Stimulated activated CD4-positive, alpha-beta T cell treated with anti-CD3 and anti-CD28 coated beads, TNF-alpha, amount 100 ng/mL, for 48 hours (primary cell): Measurements from ENCODE around the gene TIGD7.
"Not testable (repeated sequence)": the region's sequence is repeated elsewhere in the genome, so short reads cannot be mapped to it uniquely, and the experiment has no call there.

Experiments
- DNase-seq, 3 donors: peaks; one replicate each; pipeline ENCODE4 v3.0.0-alpha.2; 2020; ENCODE audit warnings: low read depth in 3 of 3

TIGD7 gene

DNA sequence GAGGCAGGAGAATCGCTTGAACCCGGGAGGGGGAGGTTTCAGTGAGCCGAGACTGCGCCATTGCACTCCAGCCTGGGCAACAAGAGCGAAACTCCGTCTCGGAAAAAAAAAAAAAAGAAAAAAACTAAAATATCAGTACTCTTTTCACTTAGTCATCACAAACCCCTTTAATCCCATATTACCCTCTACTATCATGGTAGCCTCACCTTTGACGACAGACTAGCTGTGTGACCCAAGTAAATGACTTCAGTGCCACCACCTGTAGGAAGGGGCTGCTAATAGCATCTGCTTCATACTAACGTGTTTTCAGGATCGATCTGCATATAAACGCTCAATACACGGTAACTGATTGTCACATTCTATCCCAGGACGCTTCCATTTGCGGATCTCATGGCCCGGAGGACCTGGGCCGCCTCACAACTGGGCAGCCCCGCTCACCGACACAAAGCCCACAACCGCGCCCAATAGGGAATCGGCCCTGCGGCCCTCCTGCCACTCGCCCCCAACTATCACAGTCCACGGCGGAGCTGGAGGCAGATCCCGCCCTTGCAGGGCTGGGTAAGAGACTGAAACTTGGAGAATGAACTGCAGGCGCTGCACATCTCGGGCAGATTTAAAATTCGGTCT is 23.0 kb downstream of the TIGD7 start:
- DNase-seq, result no peak

- DNase-seq, result no peak
These were observed 23.9 kb downstream of the TIGD7 start for GRCh38 chr16:3281222-3281820.

DNA sequence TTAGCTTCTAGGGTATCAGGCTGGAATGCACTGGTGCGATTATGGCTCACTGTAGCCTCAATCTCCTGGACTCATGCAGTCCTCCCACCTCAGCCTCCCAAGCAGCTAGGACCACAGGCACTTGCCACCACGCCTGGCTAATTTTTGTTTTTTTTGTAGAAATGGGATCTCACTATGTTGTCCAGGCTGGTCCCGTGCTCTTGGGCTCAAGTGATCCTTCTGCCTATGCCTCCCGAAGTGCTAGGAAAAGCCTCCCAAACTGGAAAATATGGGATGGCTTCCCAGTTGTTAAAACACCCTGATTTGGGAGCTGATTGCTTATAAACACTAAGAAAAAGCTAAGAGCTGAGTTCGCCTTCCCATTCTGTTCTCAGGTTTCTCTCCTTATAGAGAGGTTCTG is 28.6 kb downstream of the TIGD7 start:
- DNase-seq, result no peak

- DNase-seq, result no peak
These were observed 30.3 kb downstream of the TIGD7 start for GRCh38 chr16:3274947-3275346.

GRCh38 chr16:3274490-3274889 is 30.7 kb downstream of the TIGD7 start:
- DNase-seq, result no peak

GRCh38 chr16:3271281-3271680 is 33.9 kb downstream of the TIGD7 start:
- not testable (repeated sequence) for DNase-seq

DNA sequence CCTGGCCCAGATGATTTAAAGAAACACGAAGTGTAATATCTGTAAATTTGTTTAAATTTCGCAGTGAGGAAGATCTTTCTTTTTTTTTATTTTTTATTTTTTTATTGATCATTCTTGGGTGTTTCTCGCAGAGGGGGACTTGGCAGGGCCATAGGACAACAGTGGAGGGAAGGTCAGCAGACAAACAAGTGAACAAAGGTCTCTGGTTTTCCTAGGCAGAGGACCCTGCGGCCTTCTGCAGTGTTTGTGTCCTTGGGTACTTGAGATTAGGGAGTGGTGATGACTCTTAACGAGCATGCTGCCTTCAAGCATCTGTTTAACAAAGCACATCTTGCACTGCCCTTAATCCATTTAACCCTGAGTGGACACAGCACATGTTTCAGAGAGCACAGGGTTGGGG is 34.5 kb downstream of the TIGD7 start:
- DNase-seq, result not testable (repeated sequence)

DNA sequence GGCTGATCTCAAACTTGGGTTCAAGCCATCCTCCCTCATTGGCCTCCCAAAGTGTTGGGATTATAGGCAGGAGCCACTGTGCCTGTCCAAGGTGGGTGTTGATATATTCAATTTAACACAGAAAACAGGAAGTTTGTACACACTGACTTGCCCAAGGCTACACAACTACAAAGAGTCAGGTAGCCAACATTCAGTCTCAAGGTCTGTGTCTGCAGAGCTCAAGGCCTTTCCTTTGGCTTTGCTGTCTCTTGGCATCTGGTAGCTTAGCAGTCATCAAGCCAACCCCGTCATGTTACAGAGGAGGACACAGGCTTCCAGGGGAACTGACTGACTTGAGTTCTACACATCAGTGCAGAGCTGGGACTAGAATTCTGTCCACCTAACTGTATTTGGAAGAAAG is 36.9 kb downstream of the TIGD7 start:
- no peak for DNase-seq

DNA sequence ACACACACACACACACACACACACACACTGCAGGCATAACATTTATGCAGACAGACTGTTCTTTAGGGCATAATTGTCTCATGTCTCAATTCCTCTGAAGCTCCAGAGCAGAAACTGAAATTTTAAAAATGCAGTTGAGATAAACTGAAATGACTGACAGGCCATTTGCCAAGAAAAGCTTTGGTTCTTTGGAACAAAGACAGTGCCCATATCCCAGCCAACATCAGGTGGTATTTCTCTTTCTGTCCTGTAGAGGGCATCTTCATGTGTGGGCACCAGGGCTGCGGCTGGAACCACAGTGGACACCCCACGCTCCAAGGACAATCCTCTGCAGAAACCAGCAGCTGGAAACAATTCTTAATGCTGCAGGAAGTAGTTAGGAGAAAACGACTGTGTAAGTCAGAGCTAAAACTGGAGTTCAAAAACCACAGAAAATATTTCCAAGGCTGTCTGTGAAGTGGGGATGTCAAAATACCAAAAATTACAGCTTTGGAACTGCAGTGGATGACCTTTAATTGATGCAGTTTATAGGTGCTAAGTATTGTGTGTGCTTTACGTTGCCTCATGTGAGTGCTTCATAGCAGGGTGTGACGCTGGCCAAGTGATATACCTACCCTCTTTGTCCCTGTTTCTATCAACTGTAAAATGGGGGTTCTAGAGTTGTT is 38.2 kb downstream of the TIGD7 start:
- no peak for DNase-seq

DNA sequence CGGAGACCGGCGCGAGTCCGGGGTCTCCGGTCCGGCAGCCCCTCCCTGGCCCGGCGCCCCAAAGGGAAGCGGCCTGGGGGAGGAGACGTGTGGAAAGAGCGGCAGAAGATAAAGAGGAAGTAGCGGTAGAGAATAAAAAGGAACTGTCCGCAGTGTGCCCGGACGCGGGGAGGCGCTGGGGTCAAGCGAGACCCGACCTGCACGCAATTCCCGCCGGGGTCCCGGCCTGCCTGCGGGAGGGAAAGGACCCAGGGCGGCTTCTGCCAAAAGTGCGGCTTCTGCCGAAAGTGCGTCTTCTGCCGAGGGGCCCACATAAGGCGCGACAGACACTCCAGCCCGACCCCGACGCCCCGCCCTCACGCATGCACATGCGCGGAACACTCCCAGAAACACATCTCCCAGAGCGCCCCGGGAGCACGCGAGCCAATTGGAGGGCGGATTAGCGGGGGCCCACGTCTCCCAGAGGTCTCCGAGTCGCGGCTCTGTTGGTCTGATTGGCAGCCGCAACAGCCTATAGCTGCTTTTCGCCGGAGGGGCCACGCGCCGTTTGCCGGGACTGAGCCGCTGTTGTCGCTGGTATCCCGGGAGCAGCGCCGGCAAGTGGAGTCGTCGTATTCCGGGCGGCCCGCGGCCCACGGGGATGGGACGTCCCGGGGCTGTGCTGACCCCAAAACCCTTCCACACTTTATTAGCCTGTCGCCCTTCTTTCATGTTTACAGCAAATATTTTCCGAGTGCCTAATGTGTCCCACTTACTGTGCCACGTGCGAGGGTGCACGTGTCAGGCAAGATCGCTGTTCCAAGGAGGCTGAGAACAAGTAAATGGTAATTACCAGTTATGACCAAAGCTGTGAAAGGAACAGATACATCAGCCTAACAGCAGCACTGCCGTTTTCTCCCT is 40.8 kb downstream of the TIGD7 start:
- DNase-seq, result peak; percentile 94 to 98 (median 97)

- DNase-seq, result no peak
These were observed 42.7 kb downstream of the TIGD7 start for GRCh38 chr16:3262517-3262916.

GRCh38 chr16:3259836-3260235 is 45.4 kb downstream of the TIGD7 start:
- DNase-seq, result no peak

- DNase-seq, result no peak
These were observed 48.3 kb downstream of the TIGD7 start for GRCh38 chr16:3256866-3257465.

- no peak for DNase-seq
These were observed 48.9 kb downstream of the TIGD7 start, which contains the start of gene MEFV for GRCh38 chr16:3256146-3256865. TSS of gene MEFV (minus strand) at chr16:3256633. CDS start at chr16:3256587, 46 bp downstream.

DNA sequence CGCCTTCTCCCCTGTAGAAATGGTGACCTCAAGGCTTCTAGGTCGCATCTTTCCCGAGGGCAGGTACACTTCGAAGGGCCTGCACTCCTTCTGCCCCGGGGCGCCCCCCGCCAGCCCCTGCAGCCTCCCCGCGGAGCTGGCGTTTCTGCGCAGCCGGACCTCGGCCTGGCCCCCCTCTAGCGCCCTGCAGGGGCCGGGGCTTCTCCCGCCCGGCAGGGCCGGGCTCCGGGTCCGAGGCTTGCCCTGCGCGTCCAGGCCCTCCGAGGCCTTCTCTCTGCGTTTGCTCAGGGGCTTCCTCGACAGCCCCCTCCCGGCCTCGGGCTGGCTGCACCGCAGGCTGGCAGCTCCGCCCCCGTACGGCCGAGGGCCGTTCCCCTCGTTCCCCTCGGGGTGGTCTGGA is 50.9 kb downstream of the TIGD7 start:
- DNase-seq, result no peak

DNA sequence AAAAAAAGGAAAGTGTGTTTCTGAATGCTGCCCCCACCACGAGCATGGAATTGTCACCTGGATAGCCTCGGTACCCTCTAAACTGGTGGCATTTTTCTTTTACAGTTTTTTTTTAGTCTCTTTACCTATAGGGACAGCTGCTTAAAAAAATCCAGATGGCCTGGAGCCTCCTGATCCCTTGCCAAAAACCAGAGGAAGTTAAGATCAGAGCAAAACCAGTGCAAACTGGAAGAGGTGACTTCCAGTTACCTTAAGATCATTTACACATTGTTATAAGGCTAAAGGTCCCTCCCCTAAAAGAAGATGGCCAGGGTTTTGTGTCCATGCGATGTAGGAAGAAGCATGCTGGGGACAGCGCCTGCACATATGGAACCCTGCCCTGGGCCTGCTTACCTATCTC is 52.3 kb downstream of the TIGD7 start:
- DNase-seq, result no peak

DNA sequence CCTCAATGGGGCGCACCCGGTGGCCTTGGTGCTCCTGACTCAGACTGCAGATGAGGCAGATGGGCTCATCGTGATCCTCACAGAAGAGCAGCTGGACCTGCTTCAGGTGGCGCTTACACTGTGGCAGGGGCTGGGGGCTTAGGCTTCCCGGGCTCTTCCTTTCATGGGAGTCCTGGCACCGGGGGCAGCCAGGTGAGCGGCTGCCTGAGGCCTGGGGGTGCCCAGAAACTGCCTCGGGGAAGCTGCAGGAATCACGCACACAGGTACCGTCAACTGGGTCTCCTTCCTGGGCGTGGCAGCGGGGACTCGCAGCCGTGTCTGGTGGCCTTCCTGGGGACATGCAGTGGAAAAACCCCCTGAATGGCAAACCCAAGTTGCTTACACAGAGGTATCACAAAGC is 55.8 kb downstream of the TIGD7 start:
- DNase-seq, result no peak

DNA sequence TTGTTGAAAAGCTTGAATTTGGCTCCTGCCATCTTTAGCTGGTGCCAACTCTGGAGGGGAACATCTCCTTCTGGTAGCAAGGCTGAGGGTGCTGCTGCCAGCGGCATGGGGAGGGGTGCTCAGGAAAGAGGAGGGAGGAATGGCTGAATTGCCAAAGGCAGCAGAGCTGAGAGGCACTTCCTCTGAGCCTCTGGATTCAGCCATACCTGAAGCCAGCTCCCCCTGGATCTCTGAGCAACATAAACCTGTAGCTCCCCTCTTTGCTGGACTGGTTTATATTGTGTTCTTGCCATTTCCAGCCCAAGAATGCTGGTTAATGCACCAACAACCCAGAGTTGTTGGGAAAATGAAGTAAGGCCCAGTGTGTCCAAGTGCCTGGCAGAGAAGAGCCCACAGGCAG is 56.2 kb downstream of the TIGD7 start:
- DNase-seq, result no peak
